UCSD-AML1 (cell line): Measurements from ENCODE around the gene ZBTB7C.

Experiments
- DNase-seq: peaks from one replicate; lab custom pipeline; 2025; ENCODE audit not compliant: unreplicated experiment; lab: John Stamatoyannopoulos, UW

ZBTB7C gene

GRCh38 chr18:48171490-48172188, 237.5 kb downstream of the ZBTB7C start:
- DNase-seq = no peak

GRCh38 chr18:48170651-48171050, 238.5 kb downstream of the ZBTB7C start:
- DNase-seq = no peak

- no peak for DNase-seq
Observed at GRCh38 chr18:48168861-48169260, 240.3 kb downstream of the ZBTB7C start.

- DNase-seq = no peak
Observed at GRCh38 chr18:48167897-48168253, 241.3 kb downstream of the ZBTB7C start.

- DNase-seq = no peak
Observed at GRCh38 chr18:48166336-48166875, 242.8 kb downstream of the ZBTB7C start.

GRCh38 chr18:48165111-48165866, 243.9 kb downstream of the ZBTB7C start:
- peak; percentile 65 for DNase-seq

GRCh38 chr18:48164701-48165100, 244.5 kb downstream of the ZBTB7C start:
- DNase-seq = no peak

- no peak for DNase-seq
Observed at GRCh38 chr18:48164116-48164515, 245.1 kb downstream of the ZBTB7C start.

- DNase-seq = no peak
Observed at GRCh38 chr18:48163738-48164115, 245.5 kb downstream of the ZBTB7C start.

- DNase-seq = no peak
Observed at GRCh38 chr18:48162956-48163737, 246.0 kb downstream of the ZBTB7C start.

- no peak for DNase-seq
Observed at GRCh38 chr18:48161911-48162698, 247.1 kb downstream of the ZBTB7C start.

- peak; percentile 80 for DNase-seq
Observed at GRCh38 chr18:48161191-48161910, 247.8 kb downstream of the ZBTB7C start.

GRCh38 chr18:48160622-48161021, 248.6 kb downstream of the ZBTB7C start:
- no peak for DNase-seq

- DNase-seq = no peak
Observed at GRCh38 chr18:48159816-48160215, 249.4 kb downstream of the ZBTB7C start.

GRCh38 chr18:48158721-48159120, 250.5 kb downstream of the ZBTB7C start:
- no peak for DNase-seq

GRCh38 chr18:48157956-48158355, 251.2 kb downstream of the ZBTB7C start:
- DNase-seq = no peak

- no peak for DNase-seq
Observed at GRCh38 chr18:48155856-48156255, 253.3 kb downstream of the ZBTB7C start.

GRCh38 chr18:48154828-48155227, 254.4 kb downstream of the ZBTB7C start:
- no peak for DNase-seq

- no peak for DNase-seq
Observed at GRCh38 chr18:48153613-48154481, 255.3 kb downstream of the ZBTB7C start.
